ENCODE measurements around the gene TIMM13.

- TF ChIP-seq, protein P1, sequence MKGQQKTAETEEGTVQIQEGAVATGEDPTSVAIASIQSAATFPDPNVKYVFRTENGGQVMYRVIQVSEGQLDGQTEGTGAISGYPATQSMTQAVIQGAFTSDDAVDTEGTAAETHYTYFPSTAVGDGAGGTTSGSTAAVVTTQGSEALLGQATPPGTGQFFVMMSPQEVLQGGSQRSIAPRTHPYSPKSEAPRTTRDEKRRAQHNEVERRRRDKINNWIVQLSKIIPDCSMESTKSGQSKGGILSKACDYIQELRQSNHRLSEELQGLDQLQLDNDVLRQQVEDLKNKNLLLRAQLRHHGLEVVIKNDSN (IDR thresholded peaks at IDR 0.05) = no peak
- no peak for TF ChIP-seq REST (IDR thresholded peaks at IDR 0.05; ENCODE audit: low read depth)
- TF ChIP-seq, protein P2, sequence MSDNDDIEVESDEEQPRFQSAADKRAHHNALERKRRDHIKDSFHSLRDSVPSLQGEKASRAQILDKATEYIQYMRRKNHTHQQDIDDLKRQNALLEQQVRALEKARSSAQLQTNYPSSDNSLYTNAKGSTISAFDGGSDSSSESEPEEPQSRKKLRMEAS (IDR thresholded peaks at IDR 0.05) = no peak
Measured at GRCh38 chr19:2424686-2425621, 2.4 kb downstream of the TIMM13 start.
